GM12801 (cell line): Measurements from ENCODE around the gene SZRD1.

ENCODE experiments used
- CTCF ChIP-seq: IDR thresholded peaks from one replicate; pipeline ENCODE4 v1.5.1; 2011; ENCODE audit warnings: control low read depth; ENCODE audit not compliant: insufficient read length; ENCODE audit errors: extremely low read depth

SZRD1 gene

GRCh38 chr1:16340673-16341072 is 26.4 kb upstream of the SZRD1 start:
- no peak for TF ChIP-seq CTCF

- TF ChIP-seq CTCF = no peak
These were observed 24.5 kb upstream of the SZRD1 start for GRCh38 chr1:16342331-16343062.

DNA sequence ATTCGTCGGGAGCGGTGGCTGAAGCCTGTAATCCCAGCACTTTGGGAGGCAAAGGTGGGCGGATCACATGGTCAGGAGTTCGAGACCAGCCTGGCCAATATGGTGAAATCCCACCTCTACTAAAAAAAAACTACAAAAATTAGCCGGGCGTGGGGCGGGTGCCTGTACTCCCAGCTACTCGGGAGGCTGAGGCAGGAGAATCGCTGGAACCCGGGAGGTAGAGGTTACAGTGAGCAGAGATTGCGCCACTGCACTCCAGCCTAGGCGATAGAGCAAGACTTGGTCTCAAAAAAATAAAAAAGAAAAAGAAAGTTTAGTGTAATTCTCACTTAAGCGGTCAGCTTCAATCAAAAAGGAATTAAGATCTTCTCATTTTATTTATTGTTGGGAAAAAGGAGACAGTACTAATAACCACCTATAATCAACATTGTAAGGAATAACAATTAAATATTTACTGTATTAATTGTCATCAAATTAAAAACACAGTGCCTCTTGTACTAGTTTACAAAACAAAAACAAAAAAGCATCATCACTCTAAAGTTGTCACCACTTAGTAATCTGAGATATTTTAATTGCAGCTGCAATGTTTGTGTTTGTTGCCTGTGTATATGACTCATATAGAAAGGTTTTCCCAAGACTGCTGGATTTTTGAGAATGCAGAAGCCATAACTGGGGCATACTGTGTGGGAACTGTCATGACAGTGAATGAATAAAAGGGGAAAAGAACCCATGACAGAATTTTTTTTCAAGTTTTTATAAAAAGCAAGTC is 18.4 kb upstream of the SZRD1 start:
- TF ChIP-seq CTCF = no peak

DNA sequence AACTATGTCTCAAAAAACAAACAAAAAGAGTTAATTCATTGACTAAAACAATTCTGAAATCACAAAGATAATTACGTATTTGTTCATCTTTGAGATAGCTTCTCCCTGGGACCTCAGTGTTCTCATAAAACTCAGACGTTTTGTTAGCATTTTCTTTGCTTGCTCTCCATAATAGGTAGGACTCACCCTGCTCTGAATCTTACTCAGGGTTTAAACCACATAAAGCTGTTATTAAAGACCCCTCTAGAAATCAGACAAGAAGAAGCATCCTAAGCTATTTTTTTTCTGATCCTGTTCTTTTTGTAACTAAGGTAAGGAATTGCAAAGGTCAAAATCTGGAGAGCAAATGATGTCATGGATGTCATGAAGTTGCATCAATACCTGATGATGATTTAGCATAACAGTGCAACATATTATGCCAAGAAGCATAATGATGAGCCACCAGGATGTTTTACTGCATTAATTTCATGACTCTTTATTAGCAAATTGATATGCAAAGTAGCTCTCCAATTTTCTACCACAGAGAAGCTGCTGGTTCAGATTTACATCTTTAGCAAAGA is 17.1 kb upstream of the SZRD1 start:
- no peak for TF ChIP-seq CTCF

GRCh38 chr1:16351456-16351993 is 15.5 kb upstream of the SZRD1 start:
- no peak for TF ChIP-seq CTCF

DNA sequence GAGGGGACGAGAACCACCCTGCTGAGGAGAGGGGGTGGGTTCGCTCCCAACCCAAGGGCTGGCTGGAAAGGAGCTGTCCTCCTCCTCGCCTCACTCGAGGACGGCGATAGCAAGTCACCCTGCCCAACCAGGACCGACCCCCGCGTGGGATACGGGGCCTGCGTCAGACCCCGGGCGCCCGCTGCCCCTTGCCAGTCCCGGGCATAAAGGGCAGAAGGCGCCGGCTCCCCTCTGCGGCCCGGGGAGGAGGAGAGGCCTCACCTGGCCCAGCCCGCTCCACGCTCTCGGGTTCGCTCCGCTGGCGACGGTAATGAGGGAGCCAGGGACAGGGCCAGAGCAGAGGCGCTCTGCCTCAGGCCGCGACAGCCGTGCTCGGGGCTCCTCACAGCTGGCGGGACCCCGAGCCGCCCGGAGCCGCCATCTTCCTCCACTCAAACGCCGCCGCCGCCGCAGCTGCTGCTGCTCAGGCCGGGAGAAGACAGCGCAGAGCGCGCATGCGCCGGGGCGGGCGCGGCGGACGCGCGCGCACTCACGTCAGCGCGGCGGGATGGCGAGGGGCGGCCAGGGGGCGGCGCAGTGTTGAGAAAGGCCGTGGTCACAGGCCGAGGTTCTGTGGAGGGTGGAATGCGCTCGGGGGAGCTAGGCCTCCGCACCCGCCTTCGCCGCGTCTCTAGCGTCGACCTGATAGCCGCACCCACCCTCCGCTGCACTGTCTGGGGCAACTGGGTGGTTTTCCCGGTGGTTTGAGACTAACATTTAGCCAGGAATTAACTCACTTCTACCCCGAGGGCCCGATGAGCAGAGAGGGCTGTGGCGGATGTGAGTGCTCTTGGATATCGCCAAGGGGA is 14.8 kb upstream of the SZRD1 start, which contains the start of gene FBXO42:
Gene FBXO42, minus strand, starts transcription at position 487 of the 848 bp plus-strand sequence. CDS start 37,062 bp downstream, outside the sequence.
- no peak for TF ChIP-seq CTCF
